ENCODE measurements around the gene APOC3.
A peak's percentile ranks its signal among the peaks of the same experiment; 100 is the strongest.

The APOC3 gene

GRCh38 chr11:116852261-116853031 is 22.7 kb downstream of the APOC3 start:
- FAIRE-seq: peak; percentile 28

- FAIRE-seq: no peak
These were observed 23.9 kb downstream of the APOC3 start for GRCh38 chr11:116853461-116854073.

GRCh38 chr11:116855413-116855812 is 25.7 kb downstream of the APOC3 start:
- FAIRE-seq: no peak

GRCh38 chr11:116856423-116856822 is 26.7 kb downstream of the APOC3 start:
- no peak for FAIRE-seq

GRCh38 chr11:116857316-116857715 is 27.6 kb downstream of the APOC3 start:
- FAIRE-seq: no peak

GRCh38 chr11:116857936-116858335 is 28.2 kb downstream of the APOC3 start:
- no peak for FAIRE-seq

GRCh38 chr11:116859175-116859574 is 29.5 kb downstream of the APOC3 start:
- FAIRE-seq: no peak

GRCh38 chr11:116860303-116860702 is 30.6 kb downstream of the APOC3 start:
- FAIRE-seq: no peak

- FAIRE-seq: no peak
These were observed 31.8 kb downstream of the APOC3 start for GRCh38 chr11:116861539-116861938.

GRCh38 chr11:116862185-116862584 is 32.5 kb downstream of the APOC3 start:
- FAIRE-seq: no peak

- no peak for FAIRE-seq
These were observed 33.2 kb downstream of the APOC3 start for GRCh38 chr11:116862951-116863350.

GRCh38 chr11:116864531-116864930 is 34.8 kb downstream of the APOC3 start:
- no peak for FAIRE-seq

- no peak for FAIRE-seq
These were observed 36.0 kb downstream of the APOC3 start for GRCh38 chr11:116865696-116866095.

GRCh38 chr11:116866804-116867455 is 37.2 kb downstream of the APOC3 start:
- FAIRE-seq: no peak

- FAIRE-seq: no peak
These were observed 37.9 kb downstream of the APOC3 start for GRCh38 chr11:116867619-116868018.

- no peak for FAIRE-seq
These were observed 38.4 kb downstream of the APOC3 start for GRCh38 chr11:116868066-116868465.

GRCh38 chr11:116869610-116870009 is 39.9 kb downstream of the APOC3 start:
- no peak for FAIRE-seq

GRCh38 chr11:116870054-116870453 is 40.3 kb downstream of the APOC3 start:
- FAIRE-seq: no peak

GRCh38 chr11:116871248-116871647 is 41.5 kb downstream of the APOC3 start:
- FAIRE-seq: no peak

GRCh38 chr11:116873381-116873780 is 43.7 kb downstream of the APOC3 start:
- FAIRE-seq: no peak

GRCh38 chr11:116874251-116874650 is 44.5 kb downstream of the APOC3 start:
- FAIRE-seq: no peak

- no peak for FAIRE-seq
These were observed 45.5 kb downstream of the APOC3 start for GRCh38 chr11:116875194-116875593.

GRCh38 chr11:116876656-116877055 is 46.9 kb downstream of the APOC3 start:
- FAIRE-seq: no peak

All from colon (tissue), 2 donors.